BE2C (cell line): Measurements from ENCODE around the gene NAT9.

ENCODE experiments used
- DNase-seq: peaks from one replicate; pipeline ENCODE4 v3.0.0-alpha.2; 2020
- H3K27me3 ChIP-seq: fragments of 250-450 bp; sonication (Bioruptor Pico); 2 replicates; pipeline ENCODE4 v1.5.1; 2020; ENCODE audit warnings: mild to moderate bottlenecking
- H3K36me3 ChIP-seq: fragments of 250-450 bp; sonication (Bioruptor Pico); 2 replicates; pipeline ENCODE4 v1.5.1; 2020; ENCODE audit warnings: mild to moderate bottlenecking
- H3K4me1 ChIP-seq: fragments of 250-450 bp; sonication (Bioruptor Pico); 2 replicates; pipeline ENCODE4 v1.5.1; 2020
- H3K4me3 ChIP-seq: 2 replicates; pipeline ENCODE4 v1.5.1; 2011; ENCODE audit warnings: low read depth, low read length
- H3K9me3 ChIP-seq: fragments of 250-450 bp; sonication (Bioruptor Pico); 2 replicates; pipeline ENCODE4 v1.5.1; 2020
- CTCF ChIP-seq: IDR thresholded peaks from 2 replicates; pipeline ENCODE4 v1.5.1; 2012; ENCODE audit warnings: mild to moderate bottlenecking, low read depth, low read length

Gene NAT9

GRCh38 chr17:74785981-74786360, 9.8 kb upstream of the NAT9 start:
- peaks cover 3% of the 10 kb centered on the region; the same call in 1 of the 2 replicates for H3K36me3 ChIP-seq
- H3K4me3 ChIP-seq = no peak overlapping the region
- H3K4me1 ChIP-seq = no peaks in the 10 kb centered on the region
- no peaks in the 10 kb centered on the region for H3K9me3 ChIP-seq
- no peak for TF ChIP-seq CTCF
- H3K27me3 ChIP-seq = no peaks in the 10 kb centered on the region
- DNase-seq = no peak

DNA sequence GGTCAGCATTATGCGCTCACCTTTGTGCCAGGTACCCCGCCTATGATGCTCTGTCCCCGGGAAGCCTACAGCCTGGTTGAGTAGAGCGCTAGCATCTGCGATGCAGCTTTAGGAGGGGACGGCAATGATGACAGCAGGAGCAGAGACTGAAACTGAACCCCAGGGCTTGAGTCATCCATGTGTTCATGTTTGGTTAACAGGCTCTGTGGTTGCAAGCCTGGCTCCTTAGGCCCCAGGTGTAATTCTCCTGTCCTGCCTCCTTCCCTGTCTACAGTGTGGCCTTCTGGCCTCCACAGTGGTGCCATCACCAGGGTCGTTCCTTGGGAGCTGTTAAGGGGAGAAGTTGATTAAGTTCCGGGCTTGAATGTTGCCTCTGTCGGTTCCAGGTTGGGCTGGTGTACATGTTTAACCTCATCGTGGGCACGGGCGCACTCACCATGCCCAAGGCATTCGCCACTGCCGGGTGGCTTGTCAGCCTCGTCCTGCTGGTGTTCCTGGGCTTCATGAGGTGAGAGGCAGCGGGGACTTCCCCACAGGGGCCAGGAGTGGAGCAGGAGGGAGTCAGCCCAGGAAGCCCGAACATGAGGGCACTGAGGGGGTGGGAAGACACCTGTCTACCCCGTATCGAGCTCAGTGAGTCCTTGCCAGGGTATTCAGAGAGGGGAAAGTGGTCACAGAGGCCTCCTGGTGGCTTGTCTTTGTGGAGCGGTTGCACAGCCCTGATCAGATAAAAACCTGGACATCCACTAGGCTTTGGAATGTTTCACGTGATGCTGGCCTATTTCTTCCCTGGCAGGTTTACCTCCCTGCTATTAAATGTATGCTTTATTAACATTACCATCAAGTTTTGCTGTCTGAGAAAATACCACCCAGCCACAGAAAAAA, 9.2 kb upstream of the NAT9 start:
- Histone ChIP-seq H3K27me3 (no peaks in the 10 kb centered on the region), H3K9me3 (no peaks in the 10 kb centered on the region), H3K36me3 (peaks cover 3% of the 10 kb centered on the region; the same call in 1 of the 2 replicates), H3K4me3 (no peak overlapping the region), H3K4me1 (no peaks in the 10 kb centered on the region)
- TF ChIP-seq CTCF = peak; percentile 22; the same call in 1 of the 2 replicates
- no peak for DNase-seq

GRCh38 chr17:74784125-74784810, 8.1 kb upstream of the NAT9 start:
- TF ChIP-seq CTCF = no peak
- no peak overlapping the region for H3K4me3 ChIP-seq
- no peaks in the 10 kb centered on the region for H3K4me1 ChIP-seq
- H3K9me3 ChIP-seq = no peaks in the 10 kb centered on the region
- DNase-seq = no peak
- H3K27me3 ChIP-seq = no peaks in the 10 kb centered on the region
- H3K36me3 ChIP-seq = peaks cover 3% of the 10 kb centered on the region; the same call in 1 of the 2 replicates

GRCh38 chr17:74782571-74782970, 6.4 kb upstream of the NAT9 start:
- no peaks in the 10 kb centered on the region for H3K9me3 ChIP-seq
- TF ChIP-seq CTCF = no peak
- H3K4me1 ChIP-seq = no peaks in the 10 kb centered on the region
- peaks cover 3% of the 10 kb centered on the region; the same call in 1 of the 2 replicates for H3K36me3 ChIP-seq
- no peaks in the 10 kb centered on the region for H3K27me3 ChIP-seq
- no peak for DNase-seq
- H3K4me3 ChIP-seq = no peak overlapping the region

DNA sequence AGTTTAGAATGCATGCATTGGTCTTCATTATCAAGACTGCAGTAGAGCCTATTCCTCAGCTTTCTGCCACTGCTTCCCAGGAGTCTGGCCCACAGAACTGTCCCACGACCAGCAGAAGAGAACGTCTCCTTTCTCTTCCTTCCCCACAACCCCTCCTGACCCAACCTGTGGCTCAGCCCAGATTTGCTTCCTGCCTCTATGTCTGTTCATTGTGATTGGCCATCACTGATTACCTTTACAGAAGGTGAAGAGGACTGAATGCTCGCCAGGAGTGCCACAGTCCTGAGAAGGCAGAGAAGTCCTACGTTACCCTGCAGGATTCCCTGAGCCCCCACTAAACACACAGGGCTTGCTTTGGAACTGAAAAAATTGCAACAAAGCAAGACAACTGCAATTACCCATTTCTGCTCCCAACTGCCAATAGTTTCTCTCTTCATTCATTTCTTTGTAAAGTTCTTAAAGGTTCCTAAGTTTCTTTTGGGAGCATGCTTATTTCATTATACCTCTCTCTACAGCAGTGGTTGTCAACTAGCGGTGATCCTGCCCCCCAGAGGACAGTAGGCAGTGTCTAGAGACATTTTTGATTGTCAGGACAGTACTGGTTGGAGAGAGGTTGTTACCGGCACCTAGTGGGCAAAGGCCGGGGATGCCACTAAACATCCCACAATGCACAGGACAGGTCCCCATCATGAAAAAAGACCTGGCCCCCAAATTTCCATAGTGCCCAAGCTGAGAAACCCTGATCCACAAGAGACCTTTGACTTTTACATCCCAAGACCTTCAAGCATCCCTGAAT, 4.5 kb upstream of the NAT9 start:
- H3K36me3 ChIP-seq = peaks cover 3% of the 10 kb centered on the region; the same call in 1 of the 2 replicates
- H3K4me3 ChIP-seq = no peak overlapping the region
- H3K4me1 ChIP-seq = no peaks in the 10 kb centered on the region
- DNase-seq = peak; percentile 61
- peak; percentile 80 for TF ChIP-seq CTCF
- H3K9me3 ChIP-seq = no peaks in the 10 kb centered on the region
- H3K27me3 ChIP-seq = no peaks in the 10 kb centered on the region
